SK-N-MC (cell line): Measurements from ENCODE around the gene AATK.

Experiments used
- DNase-seq: peaks from one replicate; pipeline ENCODE4 v3.0.0-alpha.2; 2011; ENCODE audit warnings: low read depth, low spot score
- H3K27ac ChIP-seq: fragments of 200-600 bp; sonication (generic); 2 replicates; pipeline ENCODE4 v1.5.1; 2016; ENCODE audit warnings: mixed run types
- H3K36me3 ChIP-seq: fragments of 200-600 bp; sonication (generic); 2 replicates; pipeline ENCODE4 v1.6.1; 2017; ENCODE audit warnings: antibody characterized with exemption, low read length, mixed read lengths; ENCODE audit not compliant: insufficient read depth
- H3K4me3 ChIP-seq: fragments of 200-600 bp; sonication (generic); 2 replicates; pipeline ENCODE4 v1.5.1; 2016
- H3K9ac ChIP-seq: fragments of 200-600 bp; sonication (generic); 2 replicates; pipeline ENCODE4 v1.8.0; 2017; ENCODE audit warnings: mixed run types, mixed read lengths; ENCODE audit not compliant: insufficient read length
- H3K9me3 ChIP-seq: fragments of 200-600 bp; sonication (generic); 2 replicates; pipeline ENCODE4 v1.6.1; 2017; ENCODE audit warnings: low read depth, mild to moderate bottlenecking, antibody characterized with exemption, low read length, moderate library complexity, mixed read lengths
- EZH2 ChIP-seq: fragments of 200-600 bp; sonication (generic); IDR thresholded peaks from one replicate; pipeline ENCODE4 v1.6.1; 2017; ENCODE audit warnings: antibody characterized with exemption
- FOXP2 ChIP-seq: optimal IDR thresholded peaks from 2 replicates; pipeline ENCODE3; 2011; ENCODE audit warnings: mild to moderate bottlenecking, moderate library complexity; ENCODE audit not compliant: insufficient read depth; ENCODE audit errors: extremely low read length, control extremely low read depth
- POLR2AphosphoS5 ChIP-seq: IDR thresholded peaks from 2 replicates; pipeline ENCODE4 v1.6.1; 2012; ENCODE audit warnings: mild to moderate bottlenecking, low read depth, low read length, borderline replicate concordance

Gene AATK

GRCh38 chr17:81134064-81134781 lies 31.8 kb downstream of the AATK start:
- H3K4me3 ChIP-seq: no peak overlapping the region
- no peaks in the 10 kb centered on the region for H3K36me3 ChIP-seq
- TF ChIP-seq POLR2AphosphoS5: no peak
- TF ChIP-seq FOXP2: no peak
- no peak for TF ChIP-seq EZH2
- H3K27ac ChIP-seq: no peak overlapping the region
- H3K9ac ChIP-seq: no peak overlapping the region
- H3K9me3 ChIP-seq: no peaks in the 10 kb centered on the region
- no peak for DNase-seq

- no peaks in the 10 kb centered on the region for H3K9me3 ChIP-seq
- H3K9ac ChIP-seq: no peak overlapping the region
- no peaks in the 10 kb centered on the region for H3K36me3 ChIP-seq
- no peak overlapping the region for H3K4me3 ChIP-seq
- no peak for TF ChIP-seq EZH2
- TF ChIP-seq FOXP2: no peak
- no peak overlapping the region for H3K27ac ChIP-seq
- no peak for DNase-seq
These were observed 33.0 kb downstream of the AATK start for GRCh38 chr17:81132770-81133723.

GRCh38 chr17:81132197-81132540 lies 33.9 kb downstream of the AATK start:
- Histone ChIP-seq H3K27ac (no peak overlapping the region), H3K9me3 (no peaks in the 10 kb centered on the region), H3K36me3 (no peaks in the 10 kb centered on the region), H3K4me3 (no peak overlapping the region), H3K9ac (no peak overlapping the region)
- DNase-seq: no peak
- TF ChIP-seq POLR2AphosphoS5 (no peak), FOXP2 (no peak), EZH2 (no peak)

DNA sequence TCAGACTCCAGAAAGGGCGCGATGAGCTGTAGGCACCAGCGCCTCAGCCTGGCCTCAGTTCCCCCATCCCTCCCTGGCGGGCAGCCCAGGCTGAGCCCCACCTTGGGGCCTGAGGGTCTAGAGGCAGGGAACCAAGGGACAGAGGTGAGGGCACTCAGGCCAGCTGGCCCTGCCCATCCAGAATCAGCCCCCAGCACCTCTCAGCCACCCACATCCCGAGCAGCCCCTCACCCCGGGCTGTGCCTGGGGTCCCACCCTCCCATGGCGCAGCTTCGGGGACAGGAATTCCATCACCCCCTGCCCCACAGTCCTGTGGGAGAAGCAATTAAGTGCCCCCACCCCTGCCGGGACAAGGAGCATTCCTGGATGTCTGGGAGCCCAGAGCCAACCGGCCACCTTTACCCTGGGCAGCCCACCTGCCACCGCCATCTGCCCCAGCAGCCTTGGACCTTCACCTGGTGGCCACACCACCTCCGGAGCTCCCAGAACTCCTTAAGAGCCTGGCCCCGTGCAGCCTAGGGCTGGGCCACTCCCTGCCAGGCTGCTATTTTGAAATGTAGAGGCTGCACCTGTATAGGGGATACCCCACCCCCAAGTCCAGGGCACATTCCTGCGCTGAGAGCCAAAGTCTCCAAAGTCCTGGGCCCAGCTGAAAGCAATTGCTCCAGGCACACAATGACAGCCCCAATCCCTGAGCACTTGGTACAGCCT lies 34.4 kb downstream of the AATK start:
- no peak overlapping the region for H3K4me3 ChIP-seq
- no peak for DNase-seq
- H3K9me3 ChIP-seq: no peaks in the 10 kb centered on the region
- H3K9ac ChIP-seq: no peak overlapping the region
- H3K36me3 ChIP-seq: no peaks in the 10 kb centered on the region
- H3K27ac ChIP-seq: no peak overlapping the region
- TF ChIP-seq EZH2 (no peak), POLR2AphosphoS5 (no peak), FOXP2 (no peak)

- Histone ChIP-seq H3K4me3 (no peak overlapping the region), H3K9ac (no peak overlapping the region), H3K27ac (no peak overlapping the region), H3K36me3 (no peaks in the 10 kb centered on the region), H3K9me3 (no peaks in the 10 kb centered on the region)
- DNase-seq: no peak
- TF ChIP-seq EZH2 (no peak), POLR2AphosphoS5 (no peak), FOXP2 (no peak)
These were observed 35.3 kb downstream of the AATK start for GRCh38 chr17:81130385-81131361.

GRCh38 chr17:81129711-81130367 lies 36.2 kb downstream of the AATK start:
- Histone ChIP-seq H3K4me3 (no peak overlapping the region), H3K36me3 (no peaks in the 10 kb centered on the region), H3K9me3 (no peaks in the 10 kb centered on the region), H3K9ac (no peak overlapping the region), H3K27ac (no peak overlapping the region)
- DNase-seq: no peak
- TF ChIP-seq EZH2 (no peak), FOXP2 (no peak), POLR2AphosphoS5 (no peak)

DNA sequence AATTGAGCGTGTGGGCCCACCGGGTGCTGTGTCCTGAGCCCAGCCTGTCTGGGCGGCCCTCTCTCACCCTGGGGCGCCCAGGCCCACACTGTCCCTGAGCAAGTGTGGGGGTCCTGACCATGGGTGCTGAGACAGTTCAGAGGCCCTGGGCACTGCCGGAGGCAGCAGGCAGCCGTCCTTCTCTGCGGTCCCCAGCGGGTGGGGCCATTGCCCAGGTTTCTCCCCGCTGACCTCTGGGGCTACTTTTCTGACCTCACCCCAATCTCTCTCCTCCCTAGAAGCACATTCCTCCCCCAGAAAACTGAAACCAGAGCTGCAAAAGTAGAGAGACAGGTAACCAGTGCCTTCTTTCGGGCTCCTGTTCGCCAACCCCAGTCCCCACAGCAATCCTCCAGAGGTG lies 36.7 kb downstream of the AATK start:
- DNase-seq: no peak
- H3K36me3 ChIP-seq: no peaks in the 10 kb centered on the region
- no peak overlapping the region for H3K27ac ChIP-seq
- no peak overlapping the region for H3K9ac ChIP-seq
- no peak overlapping the region for H3K4me3 ChIP-seq
- TF ChIP-seq FOXP2: no peak
- TF ChIP-seq POLR2AphosphoS5: no peak
- TF ChIP-seq EZH2: no peak
- no peaks in the 10 kb centered on the region for H3K9me3 ChIP-seq
